ENCODE results near the gene RPL14. TPM values are rescaled to one million over a fixed set of nuclear protein-coding genes. Genes with fewer than 3 reads are reported as not detected.
"Not testable (repeated sequence)": the region's sequence is repeated elsewhere in the genome, so short reads cannot be mapped to it uniquely, and the experiment has no call there.

The RPL14 gene
- total RNA-seq, 6 experiments from 2014 or later: 173 to 573 (median 551) TPM

GRCh38 chr3:40458473-40458872 lies 1.3 kb downstream of the RPL14 start:
- H3K9me3 ChIP-seq: no peaks in the 10 kb centered on the region
- H3K4me3 ChIP-seq: peak overlapping the region in 1 of 3 donors; percentile 97
- H3K27ac ChIP-seq: no peak overlapping the region
- intact Hi-C loops (cut with DNase I): no loop called here
- H3K27me3 ChIP-seq: no peaks in the 10 kb centered on the region
- DNase-seq (no peak), ATAC-seq (no peak)
- no peak for TF ChIP-seq CTCF (IDR thresholded peaks at IDR 0.05)
- peaks cover 16 to 51% (median 34%) of the 10 kb centered on the region in 4 donors for H3K36me3 ChIP-seq
- 77% methylated on average over 4 of the region's 4 CpGs for WGBS (ENCODE audit: insufficient coverage, low coverage, low lambda C conversion rate, missing lambda C conversion rate)
- peaks cover 0 to 22% (median 11%) of the 10 kb centered on the region in 4 donors for H3K4me1 ChIP-seq

- Histone ChIP-seq H3K4me1 (peaks cover 0 to 15% (median 6%) of the 10 kb centered on the region in 4 donors), H3K36me3 (peaks cover 21 to 64% (median 39%) of the 10 kb centered on the region in 4 donors)
- H3K27ac ChIP-seq; H3K27me3 ChIP-seq; DNase-seq; H3K4me3 ChIP-seq; intact Hi-C loops (cut with DNase I); ATAC-seq; H3K9me3 ChIP-seq: not testable (repeated sequence)
- 82% methylated on average over 6 of the region's 6 CpGs for WGBS (ENCODE audit: insufficient coverage, low coverage, low lambda C conversion rate, missing lambda C conversion rate)
Measured at GRCh38 chr3:40460481-40460880, 3.3 kb downstream of the RPL14 start.

- H3K9me3 ChIP-seq: no peaks in the 10 kb centered on the region
- no peak for DNase-seq
- H3K27ac ChIP-seq: no peak overlapping the region
- peaks cover 0 to 15% (median 6%) of the 10 kb centered on the region in 4 donors for H3K4me1 ChIP-seq
- WGBS (ENCODE audit: insufficient coverage, low coverage, low lambda C conversion rate, missing lambda C conversion rate): 78% methylated on average over 3 of the region's 3 CpGs
- no peak overlapping the region for H3K4me3 ChIP-seq
- intact Hi-C loops (cut with DNase I): no loop called here
- ATAC-seq: no peak
- no peaks in the 10 kb centered on the region for H3K27me3 ChIP-seq
- TF ChIP-seq POLR2A (IDR thresholded peaks at IDR 0.05) (no peak), CTCF (IDR thresholded peaks at IDR 0.05) (no peak)
- H3K36me3 ChIP-seq: peaks cover 21 to 64% (median 39%) of the 10 kb centered on the region in 4 donors
Measured at GRCh38 chr3:40461161-40461560, 4.0 kb downstream of the RPL14 start.

- intact Hi-C loops (cut with DNase I); H3K27ac ChIP-seq; H3K27me3 ChIP-seq; ATAC-seq; H3K9me3 ChIP-seq; H3K4me3 ChIP-seq; DNase-seq: not testable (repeated sequence)
- WGBS (ENCODE audit: insufficient coverage, low coverage, low lambda C conversion rate, missing lambda C conversion rate): 92% methylated on average over 6 of the region's 7 CpGs
- peaks cover 0 to 14% (median 6%) of the 10 kb centered on the region in 4 donors for H3K4me1 ChIP-seq
- H3K36me3 ChIP-seq: peaks cover 21 to 64% (median 39%) of the 10 kb centered on the region in 4 donors
Measured at GRCh38 chr3:40462838-40463237, 5.7 kb downstream of the RPL14 start.

GRCh38 chr3:40463579-40463978 lies 6.4 kb downstream of the RPL14 start:
- intact Hi-C loops (cut with DNase I): no loop called here
- Histone ChIP-seq H3K27ac (no peak overlapping the region), H3K36me3 (peaks cover 21 to 61% (median 37%) of the 10 kb centered on the region in 4 donors), H3K9me3 (no peaks in the 10 kb centered on the region), H3K4me3 (no peak overlapping the region), H3K27me3 (no peaks in the 10 kb centered on the region), H3K4me1 (peaks cover 0 to 7% (median 3%) of the 10 kb centered on the region in 4 donors)
- TF ChIP-seq CTCF (IDR thresholded peaks at IDR 0.05) (no peak), POLR2A (IDR thresholded peaks at IDR 0.05) (no peak)
- ATAC-seq (no peak), DNase-seq (no peak)
- 95% methylated on average over 2 of the region's 2 CpGs for WGBS (ENCODE audit: insufficient coverage, low coverage, low lambda C conversion rate, missing lambda C conversion rate)

All from right lobe of liver (tissue), 6 donors.